SK-N-MC (cell line): ENCODE measurements around the gene NFKB2.

ENCODE experiments used
- EZH2 ChIP-seq: fragments of 200-600 bp; sonication (generic); IDR thresholded peaks from one replicate; pipeline ENCODE4 v1.6.1; 2017; ENCODE audit warnings: antibody characterized with exemption
- FOXP2 ChIP-seq: optimal IDR thresholded peaks from 2 replicates; pipeline ENCODE3; 2011; ENCODE audit warnings: mild to moderate bottlenecking, moderate library complexity; ENCODE audit not compliant: insufficient read depth; ENCODE audit errors: extremely low read length, control extremely low read depth
- POLR2AphosphoS5 ChIP-seq: IDR thresholded peaks from 2 replicates; pipeline ENCODE4 v1.6.1; 2012; ENCODE audit warnings: mild to moderate bottlenecking, low read depth, low read length, borderline replicate concordance

DNA sequence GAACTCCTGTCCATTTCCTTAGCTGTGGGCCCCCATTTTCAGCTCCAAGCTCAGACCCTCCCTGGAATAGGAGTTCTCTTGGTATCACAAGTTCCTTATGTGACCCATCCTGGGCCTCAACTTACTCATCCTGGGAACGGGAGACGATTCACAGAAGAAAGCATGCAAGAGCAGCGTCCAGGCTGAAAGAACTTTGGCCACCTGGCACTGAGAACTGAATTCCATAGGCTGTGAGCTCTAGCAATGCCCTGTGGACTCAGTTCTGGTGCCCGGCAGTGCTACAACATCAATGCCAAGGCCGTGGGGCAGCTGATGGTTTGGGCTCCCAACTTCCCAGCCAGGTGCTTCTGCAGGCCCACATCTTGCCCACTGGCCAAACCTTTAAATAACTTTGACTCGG, 40.8 kb downstream of the NFKB2 start:
- no peak for TF ChIP-seq POLR2AphosphoS5
- TF ChIP-seq EZH2 = no peak
- TF ChIP-seq FOXP2 = no peak
